GM18870 (cell line): ENCODE measurements around the gene NDUFB5.
"Not testable (repeated sequence)": the region's sequence is repeated elsewhere in the genome, so short reads cannot be mapped to it uniquely, and the experiment has no call there.

ENCODE experiments used
- ATAC-seq: cut with Tn5 transposase; IDR thresholded peaks from one replicate; pipeline ENCODE4 v1.9.1; 2021; ENCODE audit warnings: moderate library complexity; ENCODE audit not compliant: unreplicated experiment

The NDUFB5 gene

GRCh38 chr3:179630753-179631451, 26.3 kb downstream of the NDUFB5 start:
- no peak for ATAC-seq

GRCh38 chr3:179640469-179640868, 35.9 kb downstream of the NDUFB5 start:
- no peak for ATAC-seq

GRCh38 chr3:179642871-179643270, 38.3 kb downstream of the NDUFB5 start:
- no peak for ATAC-seq

- ATAC-seq = not testable (repeated sequence)
These were observed 39.2 kb downstream of the NDUFB5 start for GRCh38 chr3:179643837-179644236.

GRCh38 chr3:179646177-179646576, 41.6 kb downstream of the NDUFB5 start:
- no peak for ATAC-seq

- no peak for ATAC-seq
These were observed 47.3 kb downstream of the NDUFB5 start for GRCh38 chr3:179651687-179652446.

- ATAC-seq = peak; percentile 49
These were observed 48.0 kb downstream of the NDUFB5 start, which contains the start of gene USP13 for GRCh38 chr3:179652447-179653095. USP13 (plus strand) TSS chr3:179653040; CDS start chr3:179653226, 186 bp downstream.

- peak; percentile 47 for ATAC-seq
These were observed 48.7 kb downstream of the NDUFB5 start for GRCh38 chr3:179653096-179653797.

- ATAC-seq = no peak
These were observed 50.6 kb downstream of the NDUFB5 start for GRCh38 chr3:179655236-179655635.

- ATAC-seq = no peak
These were observed 54.0 kb downstream of the NDUFB5 start for GRCh38 chr3:179658606-179659005.

GRCh38 chr3:179660872-179661271, 56.3 kb downstream of the NDUFB5 start:
- no peak for ATAC-seq

- ATAC-seq = no peak
These were observed 57.2 kb downstream of the NDUFB5 start for GRCh38 chr3:179661777-179662176.

GRCh38 chr3:179663093-179663492, 58.5 kb downstream of the NDUFB5 start:
- ATAC-seq = no peak

GRCh38 chr3:179666030-179666429, 61.4 kb downstream of the NDUFB5 start:
- ATAC-seq = no peak

GRCh38 chr3:179666436-179667035, 61.9 kb downstream of the NDUFB5 start:
- no peak for ATAC-seq

- ATAC-seq = no peak
These were observed 63.8 kb downstream of the NDUFB5 start for GRCh38 chr3:179668429-179668828.

GRCh38 chr3:179670311-179670710, 65.7 kb downstream of the NDUFB5 start:
- no peak for ATAC-seq

- ATAC-seq = no peak
These were observed 66.7 kb downstream of the NDUFB5 start for GRCh38 chr3:179671309-179671708.

GRCh38 chr3:179671747-179672242, 67.2 kb downstream of the NDUFB5 start:
- no peak for ATAC-seq

- ATAC-seq = no peak
These were observed 68.3 kb downstream of the NDUFB5 start for GRCh38 chr3:179672918-179673317.

GRCh38 chr3:179673523-179673922, 68.9 kb downstream of the NDUFB5 start:
- ATAC-seq = no peak
